Germinal center (tissue), 1 donor: ENCODE results near the gene FGF1.

Source experiments
- DNase-seq: peaks from one replicate; pipeline ENCODE4 v3.0.0; 2012; ENCODE audit warnings: mixed read lengths, low spot score

FGF1 gene

GRCh38 chr5:142685418-142686209 lies at the start of gene FGF1:
TSS of gene FGF1 (minus strand) at chr5:142686090. CDS start at chr5:142614127, 71,963 bp downstream.
- DNase-seq: no peak

- DNase-seq: no peak
These were observed 41.8 kb upstream of the FGF1 start for GRCh38 chr5:142727735-142728047.

DNA sequence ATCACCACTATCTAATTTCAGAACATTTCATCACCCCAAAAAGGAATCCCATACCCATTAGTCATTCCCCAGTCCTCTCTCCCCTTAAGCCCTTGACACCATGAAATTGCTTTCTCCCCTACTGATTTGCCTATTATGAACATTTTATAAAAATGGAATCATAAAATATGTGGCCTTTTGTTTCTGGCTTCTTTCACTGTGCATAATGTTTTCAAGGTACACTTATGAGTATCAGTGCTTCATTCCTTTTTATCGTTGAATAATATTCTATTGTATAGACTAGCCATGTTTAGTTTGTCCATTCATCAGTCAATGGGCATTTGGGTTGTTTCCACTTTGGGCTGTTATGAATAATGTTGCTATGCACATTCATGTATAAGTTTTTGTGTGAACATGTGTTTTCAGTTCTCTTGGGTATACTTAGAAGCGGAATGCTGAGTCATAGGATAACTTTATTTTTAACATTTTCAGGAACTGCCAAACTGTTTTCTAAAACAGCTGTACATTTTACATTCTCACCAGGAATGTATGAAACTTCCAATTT lies 40.4 kb upstream of the FGF1 start:
- no peak for DNase-seq

GRCh38 chr5:142725231-142726187 lies 39.6 kb upstream of the FGF1 start:
- DNase-seq: no peak

- DNase-seq: no peak
These were observed 38.9 kb upstream of the FGF1 start for GRCh38 chr5:142724821-142725220.

DNA sequence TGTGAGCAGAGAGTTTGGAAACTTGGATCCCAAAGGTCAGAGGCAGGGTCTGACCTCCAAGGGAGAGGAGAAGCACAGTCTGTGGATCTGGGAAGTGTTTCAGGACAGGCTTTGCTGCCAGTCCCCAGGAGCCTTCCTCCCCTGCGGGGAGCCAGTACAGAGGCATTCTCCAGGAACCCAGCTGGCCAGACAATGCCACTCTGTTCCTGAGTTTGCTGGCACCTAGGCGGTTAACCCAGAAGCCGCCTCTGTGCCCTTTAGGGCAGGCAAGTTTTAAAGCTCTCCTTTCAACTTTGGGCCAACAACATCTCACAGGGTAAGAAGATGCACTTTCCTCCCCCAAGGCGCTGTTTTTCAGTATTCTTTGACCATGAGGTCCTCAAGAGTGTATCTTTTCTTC lies 37.0 kb upstream of the FGF1 start:
- DNase-seq: no peak

- no peak for DNase-seq
These were observed 36.3 kb upstream of the FGF1 start for GRCh38 chr5:142722146-142722545.

GRCh38 chr5:142720641-142721271 lies 34.9 kb upstream of the FGF1 start:
- DNase-seq: no peak

- DNase-seq: no peak
These were observed 34.0 kb upstream of the FGF1 start for GRCh38 chr5:142719836-142720370.

DNA sequence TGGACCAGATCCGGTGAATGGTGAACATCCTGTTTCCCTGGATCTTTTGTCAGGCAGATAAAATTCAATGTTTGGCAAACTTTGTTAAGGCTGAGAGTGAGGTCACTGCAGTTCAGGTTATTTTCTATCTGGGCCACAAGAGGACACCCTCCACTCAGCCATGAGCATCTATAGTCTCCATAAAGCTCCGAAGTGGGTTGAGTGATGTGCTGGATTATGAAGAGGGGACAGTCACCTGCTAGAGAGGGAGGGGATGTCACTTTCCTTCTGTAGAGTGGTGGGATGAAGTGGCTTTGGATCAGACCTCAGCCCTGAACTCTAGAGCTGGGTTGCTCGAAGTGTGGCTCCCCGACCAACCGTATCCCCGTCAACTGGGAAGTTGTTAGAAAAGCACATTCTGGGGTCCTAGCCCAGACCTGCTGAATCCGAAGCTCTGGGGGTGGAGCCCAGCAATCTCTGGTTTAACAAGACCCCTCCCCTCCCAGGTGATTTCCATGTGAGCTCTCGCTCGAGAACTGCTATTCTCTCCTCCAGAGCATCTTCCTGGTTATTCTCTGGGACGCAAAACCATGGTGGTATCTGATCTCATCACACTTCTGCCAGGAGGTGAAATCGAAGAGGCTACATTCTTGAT lies 31.8 kb upstream of the FGF1 start:
- DNase-seq: no peak

DNA sequence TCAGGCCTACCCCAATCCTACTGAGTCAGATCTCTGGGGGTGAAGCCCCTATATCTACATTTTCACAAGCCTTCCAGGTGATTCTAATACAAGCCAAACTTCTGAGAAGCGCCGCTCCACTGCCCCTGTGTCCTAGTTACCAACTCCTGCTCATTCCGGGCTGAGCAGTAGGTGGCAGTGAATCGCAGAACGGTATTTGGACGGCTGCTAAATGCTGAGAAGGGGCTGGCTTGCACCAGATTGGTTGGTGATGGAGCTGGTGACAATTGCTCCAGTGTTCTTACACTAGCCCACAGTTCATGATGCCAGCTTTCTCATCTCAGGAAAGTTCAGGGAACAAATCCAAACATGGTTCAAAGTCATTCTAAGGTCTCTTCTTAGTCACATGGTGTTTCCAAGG lies 31.1 kb upstream of the FGF1 start:
- DNase-seq: peak; percentile 29

- no peak for DNase-seq
These were observed 29.4 kb upstream of the FGF1 start for GRCh38 chr5:142715291-142715690.

GRCh38 chr5:142713121-142713706 lies 27.3 kb upstream of the FGF1 start:
- DNase-seq: peak; percentile 70

GRCh38 chr5:142703153-142703552 lies 17.3 kb upstream of the FGF1 start:
- DNase-seq: no peak

- no peak for DNase-seq
These were observed 15.9 kb upstream of the FGF1 start for GRCh38 chr5:142701673-142702311.

DNA sequence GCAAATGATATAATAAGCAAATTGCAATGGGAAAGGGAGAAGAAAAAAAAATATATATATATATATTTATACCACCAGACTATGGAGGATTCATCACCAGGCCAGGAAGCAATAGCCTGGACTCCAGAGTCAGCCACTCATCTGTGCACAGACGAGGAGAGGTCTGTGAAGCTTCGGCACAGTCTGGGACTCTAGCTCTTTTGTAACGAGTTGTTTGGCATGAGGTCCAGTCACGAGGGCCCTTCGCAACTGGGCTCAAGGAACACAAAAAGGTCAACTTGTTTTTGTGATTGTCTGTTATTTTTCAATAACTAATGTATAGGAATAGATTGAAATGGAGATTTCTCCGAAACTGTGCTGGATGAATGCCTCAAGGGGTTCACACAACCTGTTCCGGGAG lies 14.7 kb upstream of the FGF1 start:
- no peak for DNase-seq

DNA sequence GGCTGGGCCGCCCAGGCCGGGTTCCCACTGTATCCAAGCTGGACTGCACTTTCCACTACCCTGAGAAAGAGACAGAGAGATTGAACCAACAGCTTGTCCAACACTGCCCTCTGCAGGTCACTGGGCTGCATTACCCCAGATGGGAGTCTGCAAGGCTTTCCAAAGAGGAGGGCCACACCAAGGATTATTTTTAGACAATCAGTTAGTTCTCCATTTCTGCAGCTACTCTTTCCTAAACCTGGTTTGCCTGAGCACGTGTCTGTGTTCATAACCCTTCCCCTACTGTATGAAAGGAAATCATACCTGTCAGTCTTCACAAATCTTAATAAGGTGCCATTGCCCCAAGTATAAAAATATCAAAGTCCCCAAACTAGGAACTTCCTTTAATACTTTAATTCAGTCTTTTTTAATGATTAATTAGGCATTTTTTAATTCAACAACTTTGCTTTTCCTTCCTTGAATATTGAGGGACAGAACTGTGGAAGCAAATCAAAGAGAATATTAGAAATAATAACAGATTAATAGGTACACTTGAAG lies 13.4 kb upstream of the FGF1 start:
- peak; percentile 57 for DNase-seq

DNA sequence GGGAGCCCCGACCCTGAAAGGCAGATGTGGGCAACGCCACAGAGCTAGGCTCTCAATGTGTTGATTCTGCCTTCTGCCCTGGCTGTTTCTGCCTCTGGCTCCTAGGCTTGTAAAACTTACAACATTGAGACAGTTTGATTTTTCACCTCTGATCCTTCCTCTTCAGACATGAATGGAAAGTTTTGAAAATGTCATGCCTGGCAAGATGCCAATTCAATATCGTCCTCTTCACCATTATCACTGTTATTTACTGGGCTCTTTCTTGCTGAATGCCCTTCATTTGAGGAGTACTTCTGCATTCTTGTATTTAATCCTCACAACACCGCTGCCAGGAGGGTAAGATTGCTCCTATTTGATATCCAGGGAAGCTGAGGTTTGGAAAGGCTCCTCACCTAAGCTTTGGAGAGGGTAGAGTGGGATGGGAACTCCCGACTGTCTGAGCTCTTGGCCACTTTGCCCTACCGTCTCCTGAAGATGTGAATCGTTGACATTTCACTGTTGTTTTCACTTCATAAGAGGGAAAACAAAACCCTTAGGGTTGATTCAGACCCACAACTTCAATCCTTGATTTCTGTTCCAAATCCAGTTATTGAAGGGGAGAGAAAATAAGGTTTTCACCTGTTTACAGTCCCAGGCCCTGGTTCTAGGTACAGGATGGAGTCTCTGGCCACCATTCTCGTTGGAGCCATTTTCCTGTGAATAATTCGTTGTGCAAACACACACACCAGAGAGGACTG lies 12.7 kb upstream of the FGF1 start:
- no peak for DNase-seq

GRCh38 chr5:142697356-142698255 lies 11.7 kb upstream of the FGF1 start:
- no peak for DNase-seq
